ENCODE data around the gene YWHAG.

GRCh38 chr7:76393116-76394031 is 34.6 kb upstream of the YWHAG start:
- 0 out of 4 replicates have a peak, but pooled peaks of 1 of the 2 experiments have one; percentile 45 for TF ChIP-seq SIN3A (IDR thresholded peaks at IDR 0.05; ENCODE audit: borderline replicate concordance in 2 of 2, control insufficient read depth in 1 of 2, low read depth in 2 of 2, low read length in 2 of 2)
- TF ChIP-seq KHSRP (IDR thresholded peaks at IDR 0.05) = no peak
- TF ChIP-seq FOXK2 (conservative IDR thresholded peaks at IDR 0.05 in 1 of 2, IDR thresholded peaks at IDR 0.05 in 1 of 2; ENCODE audit: low read depth in 2 of 2) = no peak; a peak in 1 of 4 replicates
- TF ChIP-seq PHF8 (IDR thresholded peaks at IDR 0.05; ENCODE audit: borderline replicate concordance, low read length) = peak; percentile 93; the same call in 1 of the 2 replicates
- no peak for TF ChIP-seq PURB (CRISPR knock-in tag; IDR thresholded peaks at IDR 0.05; ENCODE audit: low read depth)
- TF ChIP-seq, protein P1, sequence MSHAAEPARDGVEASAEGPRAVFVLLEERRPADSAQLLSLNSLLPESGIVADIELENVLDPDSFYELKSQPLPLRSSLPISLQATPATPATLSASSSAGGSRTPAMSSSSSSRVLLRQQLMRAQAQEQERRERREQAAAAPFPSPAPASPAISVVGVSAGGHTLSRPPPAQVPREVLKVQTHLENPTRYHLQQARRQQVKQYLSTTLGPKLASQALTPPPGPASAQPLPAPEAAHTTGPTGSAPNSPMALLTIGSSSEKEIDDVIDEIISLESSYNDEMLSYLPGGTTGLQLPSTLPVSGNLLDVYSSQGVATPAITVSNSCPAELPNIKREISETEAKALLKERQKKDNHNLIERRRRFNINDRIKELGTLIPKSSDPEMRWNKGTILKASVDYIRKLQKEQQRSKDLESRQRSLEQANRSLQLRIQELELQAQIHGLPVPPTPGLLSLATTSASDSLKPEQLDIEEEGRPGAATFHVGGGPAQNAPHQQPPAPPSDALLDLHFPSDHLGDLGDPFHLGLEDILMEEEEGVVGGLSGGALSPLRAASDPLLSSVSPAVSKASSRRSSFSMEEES (CRISPR knock-in tag; IDR thresholded peaks at IDR 0.05) = no peak
- peak; percentile 81 to 94 for TF ChIP-seq MNT (conservative IDR thresholded peaks at IDR 0.05)
